ENCODE results near the gene TAL1.

GRCh38 chr1:47223921-47224675 lies 7.9 kb downstream of the TAL1 start:
- TF ChIP-seq CTCF (IDR thresholded peaks at IDR 0.05) (no peak), POLR2A (IDR thresholded peaks at IDR 0.05) (no peak)
